GM19463 (cell line): ENCODE measurements around the gene HLA-A.
"Not testable (repeated sequence)": the region's sequence is repeated elsewhere in the genome, so short reads cannot be mapped to it uniquely, and the experiment has no call there.

ENCODE experiments used
- ATAC-seq: cut with Tn5 transposase; IDR thresholded peaks from one replicate; pipeline ENCODE4 v1.9.1; 2021; ENCODE audit warnings: mild to moderate bottlenecking, moderate library complexity; ENCODE audit not compliant: unreplicated experiment

HLA-A gene

GRCh38 chr6:29942275-29943052 is at the start of gene HLA-A:
Gene HLA-A, plus strand, starts transcription at chr6:29942532. Its CDS starts 22 bp downstream, at chr6:29942554.
- ATAC-seq, result peak; percentile 91

GRCh38 chr6:29892696-29893095 is 49.6 kb upstream of the HLA-A start:
- no peak for ATAC-seq

GRCh38 chr6:29899281-29899680 is 43.1 kb upstream of the HLA-A start:
- no peak for ATAC-seq

GRCh38 chr6:29905286-29905685 is 37.0 kb upstream of the HLA-A start:
- no peak for ATAC-seq

GRCh38 chr6:29907637-29908340 is 34.5 kb upstream of the HLA-A start:
- peak; percentile 63 for ATAC-seq

GRCh38 chr6:29908341-29908662 is 34.0 kb upstream of the HLA-A start:
- ATAC-seq, result no peak

GRCh38 chr6:29908710-29909109 is 33.6 kb upstream of the HLA-A start:
- no peak for ATAC-seq

GRCh38 chr6:29909985-29910384 is 32.3 kb upstream of the HLA-A start:
- no peak for ATAC-seq

- ATAC-seq, result no peak
Observed at GRCh38 chr6:29912840-29913239, 29.5 kb upstream of the HLA-A start.

- ATAC-seq, result no peak
Observed at GRCh38 chr6:29916741-29917140, 25.6 kb upstream of the HLA-A start.

- ATAC-seq, result no peak
Observed at GRCh38 chr6:29917857-29918256, 24.5 kb upstream of the HLA-A start.

- no peak for ATAC-seq
Observed at GRCh38 chr6:29919506-29920445, 22.6 kb upstream of the HLA-A start.

- ATAC-seq, result no peak
Observed at GRCh38 chr6:29924287-29924686, 18.0 kb upstream of the HLA-A start.

GRCh38 chr6:29924731-29925130 is 17.6 kb upstream of the HLA-A start:
- ATAC-seq, result no peak

- no peak for ATAC-seq
Observed at GRCh38 chr6:29925321-29925720, 17.0 kb upstream of the HLA-A start.

GRCh38 chr6:29925727-29926412 is 16.5 kb upstream of the HLA-A start:
- peak; percentile 47 for ATAC-seq

GRCh38 chr6:29926413-29927274 is 15.7 kb upstream of the HLA-A start:
- ATAC-seq, result peak; percentile 48

GRCh38 chr6:29927275-29927569 is 15.1 kb upstream of the HLA-A start:
- ATAC-seq, result no peak

GRCh38 chr6:29927841-29928388 is 14.4 kb upstream of the HLA-A start:
- ATAC-seq, result no peak

- ATAC-seq, result not testable (repeated sequence)
Observed at GRCh38 chr6:29930047-29930446, 12.3 kb upstream of the HLA-A start.
